ENCODE measurements around the gene KNTC1. TPM values are rescaled to one million over a fixed set of nuclear protein-coding genes. Genes with fewer than 3 reads are reported as not detected.
"Not testable (repeated sequence)": the region's sequence is repeated elsewhere in the genome, so short reads cannot be mapped to it uniquely, and the experiment has no call there.

The KNTC1 gene
- total RNA-seq, 1 experiment from 2014 or later, result 110 TPM

- no peaks in the 10 kb centered on the region for H3K9me3 Mint-ChIP-seq (ENCODE audit: low read depth, unreplicated experiment)
- TF ChIP-seq CTCF (IDR thresholded peaks at IDR 0.05; ENCODE audit: unreplicated experiment), result no peak
- peaks cover 62% of the 10 kb centered on the region for H3K36me3 Mint-ChIP-seq (ENCODE audit: insufficient read depth, unreplicated experiment)
- no peak overlapping the region for H3K27ac Mint-ChIP-seq (ENCODE audit: unreplicated experiment)
- H3K4me1 Mint-ChIP-seq (ENCODE audit: low read depth, unreplicated experiment), result no peaks in the 10 kb centered on the region
- H3K4me3 Mint-ChIP-seq (ENCODE audit: low read depth, unreplicated experiment), result no peak overlapping the region
- CTCF ChIA-PET, result interaction anchor here (0.6 kb wide), 1 partner anchor 671 kb away, joined by 5 read pairs; no protein-coding TSS in a partner anchor
- DNase-seq, result no peak
- intact Hi-C loops (cut with micrococcal nuclease; ENCODE audit: unreplicated experiment), result no loop called here
- no peaks in the 10 kb centered on the region for H3K27me3 Mint-ChIP-seq (ENCODE audit: unreplicated experiment)
- BruUV-seq (replicated peaks), result no TSS peak
Measured at GRCh38 chr12:122569288-122569687, 42.2 kb downstream of the KNTC1 start.

GRCh38 chr12:122570006-122570405 lies 43.0 kb downstream of the KNTC1 start:
- H3K4me1 Mint-ChIP-seq (ENCODE audit: low read depth, unreplicated experiment); BruUV-seq (replicated peaks); H3K9me3 Mint-ChIP-seq (ENCODE audit: low read depth, unreplicated experiment); H3K27me3 Mint-ChIP-seq (ENCODE audit: unreplicated experiment); DNase-seq; intact Hi-C loops (cut with micrococcal nuclease; ENCODE audit: unreplicated experiment); H3K27ac Mint-ChIP-seq (ENCODE audit: unreplicated experiment); H3K4me3 Mint-ChIP-seq (ENCODE audit: low read depth, unreplicated experiment): not testable (repeated sequence)
- H3K36me3 Mint-ChIP-seq (ENCODE audit: insufficient read depth, unreplicated experiment), result peaks cover 63% of the 10 kb centered on the region
- CTCF ChIA-PET, result interaction anchor here (0.6 kb wide), 1 partner anchor 670 kb away, joined by 5 read pairs; no protein-coding TSS in a partner anchor

- H3K27me3 Mint-ChIP-seq (ENCODE audit: unreplicated experiment), result no peaks in the 10 kb centered on the region
- intact Hi-C loops (cut with micrococcal nuclease; ENCODE audit: unreplicated experiment), result no loop called here
- no peak overlapping the region for H3K27ac Mint-ChIP-seq (ENCODE audit: unreplicated experiment)
- no peaks in the 10 kb centered on the region for H3K4me1 Mint-ChIP-seq (ENCODE audit: low read depth, unreplicated experiment)
- H3K36me3 Mint-ChIP-seq (ENCODE audit: insufficient read depth, unreplicated experiment), result peaks cover 66% of the 10 kb centered on the region
- TF ChIP-seq CTCF (IDR thresholded peaks at IDR 0.05; ENCODE audit: unreplicated experiment), result no peak
- CTCF ChIA-PET, result no interaction called here
- H3K4me3 Mint-ChIP-seq (ENCODE audit: low read depth, unreplicated experiment), result no peak overlapping the region
- no TSS peak for BruUV-seq (replicated peaks)
- no peak for DNase-seq
- H3K9me3 Mint-ChIP-seq (ENCODE audit: low read depth, unreplicated experiment), result no peaks in the 10 kb centered on the region
Measured at GRCh38 chr12:122571821-122572220, 44.8 kb downstream of the KNTC1 start.

- H3K4me3 Mint-ChIP-seq (ENCODE audit: low read depth, unreplicated experiment); H3K27ac Mint-ChIP-seq (ENCODE audit: unreplicated experiment); intact Hi-C loops (cut with micrococcal nuclease; ENCODE audit: unreplicated experiment); H3K9me3 Mint-ChIP-seq (ENCODE audit: low read depth, unreplicated experiment); DNase-seq; BruUV-seq (replicated peaks); H3K27me3 Mint-ChIP-seq (ENCODE audit: unreplicated experiment); H3K4me1 Mint-ChIP-seq (ENCODE audit: low read depth, unreplicated experiment); CTCF ChIA-PET: not testable (repeated sequence)
- peaks cover 35% of the 10 kb centered on the region for H3K36me3 Mint-ChIP-seq (ENCODE audit: insufficient read depth, unreplicated experiment)
Measured at GRCh38 chr12:122583294-122583693, 56.2 kb downstream of the KNTC1 start.

GRCh38 chr12:122584177-122584863 lies 57.3 kb downstream of the KNTC1 start:
- intact Hi-C loops (cut with micrococcal nuclease; ENCODE audit: unreplicated experiment), result no loop called here
- H3K36me3 Mint-ChIP-seq (ENCODE audit: insufficient read depth, unreplicated experiment), result peaks cover 32% of the 10 kb centered on the region
- CTCF ChIA-PET, result no interaction called here

More at GRCh38 chr12:122584177-122584863, 57.3 kb downstream of the KNTC1 start:
- Mint-ChIP-seq H3K27me3 (ENCODE audit: unreplicated experiment) (no peaks in the 10 kb centered on the region), H3K4me1 (ENCODE audit: low read depth, unreplicated experiment) (no peaks in the 10 kb centered on the region), H3K4me3 (ENCODE audit: low read depth, unreplicated experiment) (no peak overlapping the region), H3K27ac (ENCODE audit: unreplicated experiment) (no peak overlapping the region), H3K9me3 (ENCODE audit: low read depth, unreplicated experiment) (no peaks in the 10 kb centered on the region)
- TF ChIP-seq CTCF (IDR thresholded peaks at IDR 0.05; ENCODE audit: unreplicated experiment), result no peak
- BruUV-seq (replicated peaks), result no TSS peak
- DNase-seq, result no peak
